Esophagus (tissue), 2 donors: ENCODE measurements around the gene SNX20. TPM values are rescaled to one million over a fixed set of nuclear protein-coding genes. Genes with fewer than 3 reads are reported as not detected.
A peak's percentile ranks its signal among the peaks of the same experiment; 100 is the strongest.

ENCODE experiments used
- H3K27ac ChIP-seq, 2 donors: one replicate each; pipeline ENCODE4 v1.5.1; 2013; ENCODE audit warnings: low read depth in 2 of 2, mild to moderate bottlenecking in 2 of 2, inconsistent platforms in 1 of 2, low read length in 1 of 2, moderate library complexity in 1 of 2
- H3K27me3 ChIP-seq, 2 donors: one replicate each; pipeline ENCODE4 v1.6.1; 2013; ENCODE audit warnings: low read length in 2 of 2, control low read depth in 1 of 2, mild to moderate bottlenecking in 1 of 2; ENCODE audit not compliant: insufficient read depth in 2 of 2, control insufficient read depth in 1 of 2
- H3K36me3 ChIP-seq, 2 donors: one replicate each; pipeline ENCODE4 v1.6.1; 2013; ENCODE audit warnings: low read length in 1 of 2; ENCODE audit not compliant: control insufficient read depth in 2 of 2, insufficient read depth in 2 of 2
- H3K4me1 ChIP-seq, 2 donors: one replicate each; pipeline ENCODE4 v1.6.1; 2013; ENCODE audit warnings: low read length in 1 of 2; ENCODE audit not compliant: control insufficient read depth in 2 of 2, insufficient read depth in 2 of 2
- H3K4me3 ChIP-seq, 2 donors: one replicate each; pipeline ENCODE4 v1.5.1; 2013; ENCODE audit warnings: low read length in 2 of 2, mild to moderate bottlenecking in 2 of 2, low read depth in 1 of 2, moderate library complexity in 1 of 2
- H3K9me3 ChIP-seq, 2 donors: one replicate each; pipeline ENCODE4 v1.6.1; 2013; ENCODE audit warnings: mild to moderate bottlenecking in 2 of 2, low read depth in 1 of 2, low read length in 1 of 2, moderate library complexity in 1 of 2; ENCODE audit not compliant: control insufficient read depth in 2 of 2, insufficient read depth in 1 of 2
- WGBS, 2 donors: extraction: QIAGEN DNeasy Blood & Tissue Kit; methylation state at CpG; one replicate each; pipeline ENCODE4 v1.1.7; 2013; 5-methylcytosine and 5-hydroxymethylcytosine counted together
- polyA plus RNA-seq, 2 donors: library from polyadenylated mRNA; stranded (reverse); fragments of 200-250 nt; gene quantifications; one replicate each; pipeline ENCODE4 v1.2.3, GENCODE V29; 2013
- donor health status: healthy with polysubstance abuse.
- donor health status: Bipolar disorder and iron deficiency.

The SNX20 gene
- under 1 TPM; 0.43 to 0.75 TPM for polyA plus RNA-seq

- Histone ChIP-seq H3K9me3 (no peaks in the 10 kb centered on the region), H3K27me3 (no peaks in the 10 kb centered on the region), H3K27ac (peak within 1 kb of the TSS; percentile 59 to 61)
These were observed at the start of gene SNX20 for GRCh38 chr16:50681021-50681885. Gene SNX20 (minus strand): TSS chr16:50681312. CDS start chr16:50677526, 3,786 bp downstream.

DNA sequence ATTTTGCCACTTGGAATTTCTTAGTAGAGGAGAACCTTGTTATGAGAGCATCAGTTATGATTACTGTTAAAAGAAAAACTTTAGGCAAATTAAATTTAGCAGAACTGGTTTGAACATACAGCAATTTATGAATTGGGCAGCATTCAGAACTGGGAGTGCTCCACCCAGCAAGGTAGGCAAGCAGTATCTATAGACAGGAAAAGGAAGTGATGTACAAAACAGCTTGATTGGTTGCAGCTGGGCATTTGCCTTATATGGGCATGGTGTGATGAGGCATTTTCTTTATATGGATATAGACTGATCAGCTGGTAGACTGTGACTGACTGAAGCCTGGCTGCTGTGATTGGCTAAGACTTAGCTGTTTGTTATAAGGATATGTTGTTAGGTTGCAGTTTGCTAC, 43.2 kb upstream of the SNX20 start:
- Histone ChIP-seq H3K27ac (no peak overlapping the region), H3K9me3 (no peaks in the 10 kb centered on the region), H3K4me1 (peaks cover 0 to 8% of the 10 kb centered on the region in 2 donors), H3K36me3 (peaks cover 0 to 8% of the 10 kb centered on the region in 2 donors), H3K27me3 (no peaks in the 10 kb centered on the region), H3K4me3 (no peak overlapping the region)

More at GRCh38 chr16:50681021-50681885, at the start of gene SNX20:
- Histone ChIP-seq H3K4me1 (peaks cover 0 to 6% of the 10 kb centered on the region in 2 donors), H3K4me3 (peak within 1 kb of the TSS; percentile 4 to 20), H3K36me3 (no peaks in the 10 kb centered on the region)
- WGBS, 2 donors: 68 to 72% methylated on average over 16 of the region's 16 CpGs

DNA sequence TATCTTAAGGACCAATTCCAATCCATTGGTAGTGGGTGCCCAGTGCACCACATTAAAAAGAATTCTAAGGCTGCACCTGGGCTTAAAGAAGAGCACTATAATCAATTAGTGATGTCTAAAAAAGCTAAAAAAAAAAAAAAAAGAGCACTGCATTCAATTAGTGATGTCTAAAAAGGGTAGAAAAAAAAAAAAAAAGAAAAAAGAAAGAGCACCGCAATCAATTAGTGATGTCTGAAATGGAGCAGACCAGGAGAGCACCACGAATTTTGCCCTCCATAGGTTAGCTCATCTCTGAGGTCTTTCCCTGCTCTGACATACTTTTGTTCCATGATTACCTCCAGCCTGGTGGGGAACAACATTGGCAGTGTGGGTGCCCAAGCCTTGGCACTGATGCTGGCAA, 41.8 kb upstream of the SNX20 start:
- H3K4me1 ChIP-seq: peaks cover 0 to 10% of the 10 kb centered on the region in 2 donors
- no peak overlapping the region for H3K4me3 ChIP-seq
- WGBS, 2 donors: 85 to 92% methylated on average over 2 of the region's 2 CpGs
- H3K27me3 ChIP-seq: no peaks in the 10 kb centered on the region
- no peaks in the 10 kb centered on the region for H3K9me3 ChIP-seq
- peaks cover 0 to 5% of the 10 kb centered on the region in 2 donors for H3K36me3 ChIP-seq
- no peak overlapping the region for H3K27ac ChIP-seq

DNA sequence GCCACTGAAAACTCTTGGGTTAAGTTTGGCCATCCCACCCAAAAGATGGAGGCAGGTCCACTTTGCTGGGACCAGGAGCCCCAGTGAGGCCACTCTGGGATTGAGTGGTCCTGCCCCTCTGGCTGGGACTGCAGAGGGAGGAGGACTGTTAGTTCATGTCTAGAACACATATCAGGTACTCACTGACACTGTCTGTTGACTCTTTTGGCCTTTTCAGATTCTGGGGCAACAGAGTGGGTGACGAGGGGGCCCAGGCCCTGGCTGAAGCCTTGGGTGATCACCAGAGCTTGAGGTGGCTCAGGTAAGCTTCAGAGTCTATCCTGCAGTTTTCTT, 41.3 kb upstream of the SNX20 start:
- Histone ChIP-seq H3K4me3 (no peak overlapping the region), H3K4me1 (peaks cover 0 to 10% of the 10 kb centered on the region in 2 donors), H3K27me3 (no peaks in the 10 kb centered on the region), H3K36me3 (peaks cover 0 to 5% of the 10 kb centered on the region in 2 donors), H3K27ac (peak overlapping the region in 1 of 2 donors; percentile 41), H3K9me3 (no peaks in the 10 kb centered on the region)
- WGBS, 2 donors: 91 to 94% methylated on average over 1 of the region's 1 CpG

GRCh38 chr16:50721549-50722404, 40.7 kb upstream of the SNX20 start:
- Histone ChIP-seq H3K9me3 (no peaks in the 10 kb centered on the region), H3K27ac (peak overlapping the region in 1 of 2 donors; percentile 41), H3K4me1 (peaks cover 0 to 12% of the 10 kb centered on the region in 2 donors), H3K4me3 (no peak overlapping the region), H3K27me3 (no peaks in the 10 kb centered on the region), H3K36me3 (peaks cover 0 to 5% of the 10 kb centered on the region in 2 donors)
- WGBS, 2 donors: 82 to 89% methylated on average over 6 of the region's 6 CpGs

GRCh38 chr16:50719401-50720337, 38.6 kb upstream of the SNX20 start:
- Histone ChIP-seq H3K4me1 (peaks cover 0 to 15% of the 10 kb centered on the region in 2 donors), H3K9me3 (no peaks in the 10 kb centered on the region), H3K27ac (peak overlapping the region; percentile 94 to 95), H3K36me3 (peaks cover 0 to 1% of the 10 kb centered on the region in 2 donors), H3K4me3 (peak overlapping the region in 1 of 2 donors; percentile 4), H3K27me3 (no peaks in the 10 kb centered on the region)
- 48 to 53% methylated on average over 20 of the region's 20 CpGs for whole genome bisulfite sequencing, 2 donors

- WGBS, 2 donors: 54 to 63% methylated on average over 9 of the region's 9 CpGs
- peak overlapping the region; percentile 94 to 95 for H3K27ac ChIP-seq
- no peak overlapping the region for H3K4me3 ChIP-seq
These were observed 37.8 kb upstream of the SNX20 start for GRCh38 chr16:50718761-50719400.

DNA sequence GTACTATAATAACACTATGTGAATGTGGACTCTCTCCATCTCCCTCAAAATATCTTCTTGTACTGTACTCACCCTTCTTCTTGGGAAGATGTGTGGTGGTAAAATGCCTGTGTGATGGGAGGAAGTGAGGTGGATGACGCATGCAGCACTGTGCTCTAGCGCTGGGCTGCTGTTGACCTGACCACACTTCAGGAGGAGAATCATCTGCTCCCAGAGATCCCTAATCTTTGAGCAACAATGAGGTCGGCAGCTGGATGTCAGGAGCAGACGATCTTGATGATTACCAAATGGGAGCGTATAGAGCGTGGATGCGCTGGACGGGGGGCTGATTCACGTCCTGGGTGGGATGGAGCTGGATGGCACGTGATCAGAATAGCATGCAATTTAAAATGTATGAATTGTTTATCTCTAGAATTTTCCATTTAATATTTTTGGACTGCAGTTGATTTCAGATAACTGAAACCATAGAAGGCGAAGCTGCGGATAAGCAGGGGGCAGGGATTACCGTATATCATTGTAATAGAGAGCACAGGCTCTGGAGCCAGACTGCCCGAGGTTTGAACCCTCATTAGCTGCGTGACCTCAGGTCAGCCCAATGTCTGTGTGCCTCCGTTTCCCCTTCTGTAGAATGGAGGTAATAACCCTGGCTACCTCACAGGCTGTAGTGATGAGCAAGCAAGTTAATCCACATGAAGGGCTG, 37.1 kb upstream of the SNX20 start:
- no peaks in the 10 kb centered on the region for H3K9me3 ChIP-seq
- H3K27me3 ChIP-seq: no peaks in the 10 kb centered on the region
- peaks cover 0 to under 1% of the 10 kb centered on the region in 2 donors for H3K36me3 ChIP-seq
- H3K4me3 ChIP-seq: no peak overlapping the region
- 73 to 78% methylated on average over 16 of the region's 16 CpGs for WGBS, 2 donors
- peaks cover 0 to 15% of the 10 kb centered on the region in 2 donors for H3K4me1 ChIP-seq
- peak overlapping the region; percentile 57 to 95 for H3K27ac ChIP-seq

More at GRCh38 chr16:50718761-50719400, 37.8 kb upstream of the SNX20 start:
- peaks cover 0 to 1% of the 10 kb centered on the region in 2 donors for H3K36me3 ChIP-seq
- H3K9me3 ChIP-seq: no peaks in the 10 kb centered on the region
- no peaks in the 10 kb centered on the region for H3K27me3 ChIP-seq
- peaks cover 0 to 15% of the 10 kb centered on the region in 2 donors for H3K4me1 ChIP-seq
